ENCODE measurements around the gene R3HDM1. TPM values are rescaled to one million over a fixed set of nuclear protein-coding genes. Genes with fewer than 3 reads are reported as not detected.

R3HDM1 gene
- polyA plus RNA-seq, 1 donor, result 45.2 TPM

Other genes with a start within 250 kb of the R3HDM1 start
- 12.7 TPM for gene ZRANB3, start 266 bp upstream of the R3HDM1 start, polyA plus RNA-seq (ENCODE audit: insufficient read length)
- gene UBXN4, start 210.4 kb downstream of the R3HDM1 start, polyA plus RNA-seq (ENCODE audit: insufficient read length), result 179 TPM